ENCODE results near the gene ZNF580. TPM values are rescaled to one million over a fixed set of nuclear protein-coding genes. Genes with fewer than 3 reads are reported as not detected.

The ZNF580 gene
- total RNA-seq, 1 donor from 2014 or later = 11.8 TPM

DNA sequence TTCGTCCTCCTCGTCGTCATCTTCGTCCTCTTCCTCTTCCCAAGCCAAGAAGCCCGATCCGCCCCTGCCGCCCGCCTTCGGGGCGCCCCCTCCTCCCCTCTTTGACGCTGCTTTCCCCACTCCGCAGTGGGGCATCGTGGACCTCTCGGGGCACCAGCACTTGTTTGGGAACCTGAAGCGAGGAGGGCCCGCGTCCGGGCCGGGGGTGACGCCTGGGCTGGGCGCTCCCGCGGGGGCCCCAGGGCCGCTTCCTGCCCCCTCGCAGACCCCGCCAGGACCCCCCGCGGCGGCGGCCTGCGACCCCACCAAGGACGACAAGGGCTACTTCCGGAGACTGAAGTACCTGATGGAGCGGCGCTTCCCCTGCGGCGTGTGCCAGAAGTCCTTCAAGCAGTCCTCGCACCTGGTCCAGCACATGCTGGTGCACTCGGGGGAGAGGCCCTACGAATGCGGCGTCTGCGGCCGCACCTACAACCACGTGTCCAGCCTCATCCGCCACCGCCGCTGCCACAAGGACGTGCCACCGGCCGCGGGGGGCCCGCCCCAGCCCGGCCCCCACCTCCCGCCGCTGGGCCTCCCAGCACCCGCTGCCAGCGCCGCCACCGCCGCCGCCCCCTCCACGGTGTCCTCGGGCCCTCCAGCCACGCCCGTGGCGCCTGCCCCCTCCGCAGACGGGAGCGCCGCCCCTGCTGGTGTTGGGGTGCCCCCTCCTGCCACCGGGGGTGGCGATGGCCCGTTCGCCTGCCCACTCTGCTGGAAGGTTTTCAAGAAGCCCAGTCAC, 26.7 kb upstream of the ZNF580 start:
- no peaks in the 10 kb centered on the region for H3K27me3 ChIP-seq (ENCODE audit: low read depth)
- peaks cover 57% of the 10 kb centered on the region for H3K36me3 ChIP-seq
- H3K27ac ChIP-seq (replicated peaks) = no peak overlapping the region
- no peak for DNase-seq
- intact Hi-C loops (cut with micrococcal nuclease) = no loop called here
- H3K4me1 ChIP-seq = peaks cover 30% of the 10 kb centered on the region
- TF ChIP-seq, protein P1, sequence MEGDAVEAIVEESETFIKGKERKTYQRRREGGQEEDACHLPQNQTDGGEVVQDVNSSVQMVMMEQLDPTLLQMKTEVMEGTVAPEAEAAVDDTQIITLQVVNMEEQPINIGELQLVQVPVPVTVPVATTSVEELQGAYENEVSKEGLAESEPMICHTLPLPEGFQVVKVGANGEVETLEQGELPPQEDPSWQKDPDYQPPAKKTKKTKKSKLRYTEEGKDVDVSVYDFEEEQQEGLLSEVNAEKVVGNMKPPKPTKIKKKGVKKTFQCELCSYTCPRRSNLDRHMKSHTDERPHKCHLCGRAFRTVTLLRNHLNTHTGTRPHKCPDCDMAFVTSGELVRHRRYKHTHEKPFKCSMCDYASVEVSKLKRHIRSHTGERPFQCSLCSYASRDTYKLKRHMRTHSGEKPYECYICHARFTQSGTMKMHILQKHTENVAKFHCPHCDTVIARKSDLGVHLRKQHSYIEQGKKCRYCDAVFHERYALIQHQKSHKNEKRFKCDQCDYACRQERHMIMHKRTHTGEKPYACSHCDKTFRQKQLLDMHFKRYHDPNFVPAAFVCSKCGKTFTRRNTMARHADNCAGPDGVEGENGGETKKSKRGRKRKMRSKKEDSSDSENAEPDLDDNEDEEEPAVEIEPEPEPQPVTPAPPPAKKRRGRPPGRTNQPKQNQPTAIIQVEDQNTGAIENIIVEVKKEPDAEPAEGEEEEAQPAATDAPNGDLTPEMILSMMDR (IDR thresholded peaks at IDR 0.05; ENCODE audit: borderline replicate concordance) = no peak
- H3K9me3 ChIP-seq (replicated peaks) = no peaks in the 10 kb centered on the region
- H3K4me3 ChIP-seq = no peak overlapping the region

DNA sequence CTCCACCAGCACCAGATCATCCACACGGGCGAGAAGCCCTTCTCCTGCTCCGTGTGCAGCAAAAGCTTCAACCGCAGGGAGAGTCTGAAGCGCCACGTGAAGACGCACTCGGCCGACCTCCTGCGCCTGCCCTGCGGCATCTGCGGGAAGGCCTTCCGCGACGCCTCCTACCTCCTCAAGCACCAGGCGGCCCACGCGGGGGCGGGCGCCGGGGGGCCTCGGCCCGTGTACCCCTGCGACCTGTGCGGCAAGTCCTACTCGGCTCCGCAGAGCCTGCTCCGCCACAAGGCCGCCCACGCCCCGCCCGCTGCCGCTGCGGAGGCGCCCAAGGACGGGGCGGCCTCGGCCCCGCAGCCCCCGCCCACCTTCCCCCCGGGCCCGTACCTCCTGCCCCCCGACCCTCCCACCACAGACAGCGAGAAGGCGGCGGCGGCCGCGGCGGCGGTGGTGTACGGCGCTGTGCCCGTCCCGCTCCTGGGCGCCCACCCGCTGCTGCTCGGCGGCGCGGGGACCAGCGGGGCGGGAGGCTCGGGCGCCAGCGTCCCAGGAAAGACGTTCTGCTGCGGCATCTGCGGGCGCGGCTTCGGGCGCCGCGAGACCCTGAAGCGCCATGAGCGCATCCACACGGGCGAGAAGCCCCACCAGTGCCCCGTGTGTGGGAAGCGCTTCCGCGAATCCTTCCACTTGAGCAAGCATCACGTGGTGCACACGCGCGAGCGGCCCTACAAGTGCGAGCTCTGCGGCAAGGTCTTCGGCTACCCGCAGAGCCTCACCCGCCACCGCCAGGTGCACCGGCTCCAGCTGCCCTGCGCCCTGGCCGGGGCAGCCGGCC, 25.9 kb upstream of the ZNF580 start:
- no peak overlapping the region for H3K27ac ChIP-seq (replicated peaks)
- peaks cover 49% of the 10 kb centered on the region for H3K36me3 ChIP-seq
- no peak overlapping the region for H3K4me3 ChIP-seq
- no peaks in the 10 kb centered on the region for H3K27me3 ChIP-seq (ENCODE audit: low read depth)
- TF ChIP-seq, protein P1 (IDR thresholded peaks at IDR 0.05; ENCODE audit: borderline replicate concordance) = no peak
- no peak for DNase-seq
- peaks cover 30% of the 10 kb centered on the region for H3K4me1 ChIP-seq
- H3K9me3 ChIP-seq (replicated peaks) = no peaks in the 10 kb centered on the region
- intact Hi-C loops (cut with micrococcal nuclease) = no loop called here

DNA sequence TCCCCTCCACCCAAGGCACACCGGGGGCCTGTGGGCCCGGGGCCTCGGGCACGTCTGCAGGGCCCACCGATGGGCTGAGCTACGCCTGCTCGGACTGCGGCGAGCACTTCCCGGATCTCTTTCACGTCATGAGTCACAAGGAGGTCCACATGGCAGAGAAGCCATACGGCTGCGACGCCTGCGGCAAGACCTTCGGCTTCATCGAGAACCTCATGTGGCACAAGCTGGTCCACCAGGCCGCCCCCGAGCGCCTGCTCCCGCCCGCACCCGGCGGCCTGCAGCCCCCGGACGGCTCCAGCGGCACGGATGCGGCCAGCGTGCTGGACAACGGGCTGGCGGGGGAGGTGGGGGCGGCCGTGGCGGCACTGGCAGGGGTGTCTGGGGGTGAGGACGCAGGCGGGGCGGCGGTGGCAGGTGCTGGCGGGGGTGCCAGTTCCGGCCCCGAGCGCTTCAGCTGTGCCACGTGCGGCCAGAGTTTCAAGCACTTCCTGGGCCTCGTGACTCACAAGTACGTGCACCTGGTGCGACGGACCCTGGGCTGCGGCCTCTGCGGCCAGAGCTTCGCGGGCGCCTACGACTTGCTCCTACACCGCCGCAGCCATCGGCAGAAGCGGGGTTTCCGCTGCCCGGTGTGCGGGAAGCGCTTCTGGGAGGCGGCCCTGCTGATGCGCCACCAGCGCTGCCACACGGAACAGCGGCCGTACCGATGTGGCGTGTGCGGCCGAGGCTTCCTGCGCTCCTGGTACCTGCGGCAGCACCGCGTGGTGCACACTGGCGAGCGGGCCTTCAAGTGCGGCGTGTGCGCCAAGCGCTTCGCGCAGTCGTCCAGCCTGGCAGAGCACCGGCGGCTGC, 25.0 kb upstream of the ZNF580 start:
- Histone ChIP-seq H3K4me1 (peaks cover 25% of the 10 kb centered on the region), H3K36me3 (peaks cover 42% of the 10 kb centered on the region), H3K27me3 (ENCODE audit: low read depth) (no peaks in the 10 kb centered on the region), H3K9me3 (replicated peaks) (no peaks in the 10 kb centered on the region), H3K27ac (replicated peaks) (no peak overlapping the region), H3K4me3 (no peak overlapping the region)
- TF ChIP-seq, protein P1 (IDR thresholded peaks at IDR 0.05; ENCODE audit: borderline replicate concordance) = no peak
- intact Hi-C loops (cut with micrococcal nuclease) = no loop called here
- no peak for DNase-seq

DNA sequence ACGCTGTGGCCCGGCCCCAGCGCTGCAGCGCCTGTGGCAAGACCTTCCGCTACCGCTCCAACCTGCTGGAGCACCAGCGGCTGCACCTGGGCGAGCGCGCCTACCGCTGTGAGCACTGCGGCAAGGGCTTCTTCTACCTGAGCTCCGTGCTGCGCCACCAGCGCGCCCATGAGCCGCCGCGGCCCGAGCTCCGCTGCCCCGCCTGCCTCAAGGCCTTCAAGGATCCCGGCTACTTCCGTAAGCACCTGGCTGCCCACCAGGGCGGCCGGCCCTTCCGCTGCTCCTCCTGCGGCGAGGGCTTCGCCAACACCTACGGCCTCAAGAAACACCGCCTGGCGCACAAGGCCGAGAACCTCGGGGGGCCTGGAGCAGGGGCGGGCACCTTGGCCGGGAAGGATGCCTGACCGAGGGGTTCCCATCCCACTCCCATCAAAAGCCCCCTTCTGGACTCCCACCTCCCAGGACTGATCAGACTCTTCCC, 24.4 kb upstream of the ZNF580 start:
- H3K9me3 ChIP-seq (replicated peaks) = no peaks in the 10 kb centered on the region
- no peak for DNase-seq
- TF ChIP-seq, protein P1 (IDR thresholded peaks at IDR 0.05; ENCODE audit: borderline replicate concordance) = no peak
- no peak overlapping the region for H3K4me3 ChIP-seq
- H3K36me3 ChIP-seq = peaks cover 42% of the 10 kb centered on the region
- H3K4me1 ChIP-seq = peaks cover 19% of the 10 kb centered on the region
- H3K27me3 ChIP-seq (ENCODE audit: low read depth) = no peaks in the 10 kb centered on the region
- H3K27ac ChIP-seq (replicated peaks) = no peak overlapping the region
- intact Hi-C loops (cut with micrococcal nuclease) = no loop called here

DNA sequence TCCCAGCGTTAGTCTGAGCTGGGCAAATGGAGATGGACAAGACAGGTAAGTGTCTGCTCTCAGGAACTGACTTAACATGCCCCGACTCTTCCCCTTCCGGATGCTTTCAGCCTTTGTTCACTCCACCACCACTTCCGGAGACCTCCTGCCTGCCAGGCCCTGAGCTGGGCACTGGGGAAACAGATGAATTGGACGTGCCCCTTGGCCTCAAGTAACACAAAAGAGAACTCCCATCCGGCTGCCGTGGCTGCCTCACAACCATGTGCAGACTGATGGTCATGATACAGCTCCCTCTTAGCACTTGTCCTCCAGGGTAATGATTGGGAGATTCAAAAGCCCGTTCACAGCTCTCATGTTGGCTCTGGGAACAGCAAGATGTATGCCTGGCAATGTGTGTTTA, 23.4 kb upstream of the ZNF580 start:
- no peaks in the 10 kb centered on the region for H3K27me3 ChIP-seq (ENCODE audit: low read depth)
- H3K4me3 ChIP-seq = no peak overlapping the region
- intact Hi-C loops (cut with micrococcal nuclease) = no loop called here
- no peak for DNase-seq
- no peak overlapping the region for H3K27ac ChIP-seq (replicated peaks)
- TF ChIP-seq, protein P1 (IDR thresholded peaks at IDR 0.05; ENCODE audit: borderline replicate concordance) = no peak
- H3K9me3 ChIP-seq (replicated peaks) = no peaks in the 10 kb centered on the region
- peaks cover 9% of the 10 kb centered on the region for H3K4me1 ChIP-seq
- H3K36me3 ChIP-seq = peaks cover 50% of the 10 kb centered on the region

Data from left ventricle myocardium inferior (tissue), 1 donor.